Activated T-helper 2 cell treated with anti-CD3 and anti-CD28 coated beads, Interferon-gamma antibody, Interleukin-2, Interleukin-4, amounts not matched to agents 10 μg/mL and 5 μg/mL and 100 μg/mL, durations not matched to agents 14 hours and 24 hours and 36 hours (primary cell): Measurements from ENCODE around the gene MEST. TPM values are rescaled to one million over a fixed set of nuclear protein-coding genes. Genes with fewer than 3 reads are reported as not detected.
A peak's percentile ranks its signal among the peaks of the same experiment; 100 is the strongest.
"Not testable (repeated sequence)": the region's sequence is repeated elsewhere in the genome, so short reads cannot be mapped to it uniquely, and the experiment has no call there.

ENCODE experiments used
- DNase-seq: peaks from one replicate; pipeline ENCODE4 v3.0.0; 2021; ENCODE audit warnings: low spot score
- H3K27ac Mint-ChIP-seq: one replicate; pipeline ENCODE4 v1.8.0; 2021; ENCODE audit warnings: mixed read lengths
- H3K27me3 Mint-ChIP-seq: one replicate; pipeline ENCODE4 v1.8.0; 2021; ENCODE audit warnings: low read depth, mixed read lengths
- H3K36me3 Mint-ChIP-seq: one replicate; pipeline ENCODE4 v1.8.0; 2021; ENCODE audit warnings: low read depth, mixed read lengths
- H3K4me1 Mint-ChIP-seq: one replicate; pipeline ENCODE4 v1.8.0; 2021; ENCODE audit warnings: low read depth, mixed read lengths
- H3K4me3 Mint-ChIP-seq: one replicate; pipeline ENCODE4 v1.8.0; 2021; ENCODE audit warnings: low read depth, mild to moderate bottlenecking, moderate library complexity, mixed read lengths
- H3K9me3 Mint-ChIP-seq: one replicate; pipeline ENCODE4 v1.8.0; 2021; ENCODE audit warnings: mixed read lengths
- intact Hi-C: fragments of 100-400 bp; cut with micrococcal nuclease; formaldehyde crosslinking; loops from one replicate; pipeline ENCODE4 v1.15.1; 2023
- total RNA-seq: library from RNA; stranded (reverse); gene quantifications from 2 replicates; pipeline ENCODE4 v1.2.3, GENCODE V29; 2022

Gene MEST
- 3.1 and 3.6 TPM in 2 replicates for total RNA-seq

GRCh38 chr7:130491841-130492522 lies at the start of gene MEST:
MEST (plus strand) TSS chr7:130492085; CDS start chr7:130492314, 229 bp downstream.
- Mint-ChIP-seq H3K9me3 (no peaks in the 10 kb centered on the region), H3K36me3 (no peaks in the 10 kb centered on the region), H3K4me3 (peak within 1 kb of the TSS; percentile 71), H3K4me1 (peaks cover 8% of the 10 kb centered on the region), H3K27me3 (peaks cover 63% of the 10 kb centered on the region), H3K27ac (no peak within 1 kb of the TSS)
- intact Hi-C loops: loop anchor here (10.0 kb wide), 2 partner anchors 417 to 717 kb away; partner anchors contain the start of gene KLHDC10
- DNase-seq: no peak

- DNase-seq: no peak
- Mint-ChIP-seq H3K36me3 (peaks cover 11% of the 10 kb centered on the region), H3K27me3 (no peaks in the 10 kb centered on the region), H3K27ac (no peak overlapping the region), H3K9me3 (peaks cover 2% of the 10 kb centered on the region), H3K4me3 (no peak overlapping the region), H3K4me1 (peaks cover 50% of the 10 kb centered on the region)
- intact Hi-C loops: no loop called here
Observed at GRCh38 chr7:130442601-130443000, 49.3 kb upstream of the MEST start.

GRCh38 chr7:130444234-130444633 lies 47.7 kb upstream of the MEST start:
- peaks cover 13% of the 10 kb centered on the region for H3K9me3 Mint-ChIP-seq
- no peaks in the 10 kb centered on the region for H3K27me3 Mint-ChIP-seq
- peaks cover 45% of the 10 kb centered on the region for H3K4me1 Mint-ChIP-seq
- no peak for DNase-seq
- peak overlapping the region; percentile 21 for H3K27ac Mint-ChIP-seq
- H3K4me3 Mint-ChIP-seq: no peak overlapping the region
- intact Hi-C loops: no loop called here
- peaks cover 11% of the 10 kb centered on the region for H3K36me3 Mint-ChIP-seq

- H3K36me3 Mint-ChIP-seq: peaks cover 11% of the 10 kb centered on the region
- peaks cover 41% of the 10 kb centered on the region for H3K4me1 Mint-ChIP-seq
- no peak for DNase-seq
- H3K9me3 Mint-ChIP-seq: peaks cover 13% of the 10 kb centered on the region
- no peaks in the 10 kb centered on the region for H3K27me3 Mint-ChIP-seq
- intact Hi-C loops: no loop called here
- H3K27ac Mint-ChIP-seq: peak overlapping the region; percentile 21
- no peak overlapping the region for H3K4me3 Mint-ChIP-seq
Observed at GRCh38 chr7:130444751-130445407, 47.0 kb upstream of the MEST start.

GRCh38 chr7:130446259-130446658 lies 45.6 kb upstream of the MEST start:
- Mint-ChIP-seq H3K4me1 (peaks cover 38% of the 10 kb centered on the region), H3K9me3 (peaks cover 13% of the 10 kb centered on the region), H3K27ac (peak overlapping the region; percentile 35), H3K27me3 (no peaks in the 10 kb centered on the region), H3K36me3 (peaks cover 4% of the 10 kb centered on the region), H3K4me3 (no peak overlapping the region)
- DNase-seq: no peak
- intact Hi-C loops: loop anchor here (1.0 kb wide), 1 partner anchor 29 kb away; no protein-coding TSS in a partner anchor

GRCh38 chr7:130451344-130451743 lies 40.5 kb upstream of the MEST start:
- DNase-seq, H3K27ac Mint-ChIP-seq, H3K27me3 Mint-ChIP-seq, H3K4me3 Mint-ChIP-seq, intact Hi-C loops, H3K36me3 Mint-ChIP-seq: not testable (repeated sequence)
- Mint-ChIP-seq H3K4me1 (peaks cover 21% of the 10 kb centered on the region), H3K9me3 (peaks cover 13% of the 10 kb centered on the region)

GRCh38 chr7:130452951-130453350 lies 38.9 kb upstream of the MEST start:
- Mint-ChIP-seq H3K27me3 (no peaks in the 10 kb centered on the region), H3K4me3 (no peak overlapping the region), H3K27ac (no peak overlapping the region), H3K36me3 (peaks cover 4% of the 10 kb centered on the region), H3K4me1 (peaks cover 16% of the 10 kb centered on the region), H3K9me3 (peaks cover 7% of the 10 kb centered on the region)
- intact Hi-C loops: no loop called here
- DNase-seq: no peak

- DNase-seq: no peak
- Mint-ChIP-seq H3K36me3 (peaks cover 11% of the 10 kb centered on the region), H3K27me3 (no peaks in the 10 kb centered on the region), H3K27ac (no peak overlapping the region), H3K4me3 (no peak overlapping the region), H3K9me3 (peaks cover 20% of the 10 kb centered on the region), H3K4me1 (peaks cover 22% of the 10 kb centered on the region)
- intact Hi-C loops: no loop called here
Observed at GRCh38 chr7:130454959-130455358, 36.9 kb upstream of the MEST start.

GRCh38 chr7:130458257-130458656 lies 33.6 kb upstream of the MEST start:
- intact Hi-C loops: no loop called here
- Mint-ChIP-seq H3K27ac (no peak overlapping the region), H3K4me3 (no peak overlapping the region), H3K36me3 (peaks cover 11% of the 10 kb centered on the region), H3K4me1 (peaks cover 22% of the 10 kb centered on the region), H3K27me3 (no peaks in the 10 kb centered on the region), H3K9me3 (peaks cover 21% of the 10 kb centered on the region)
- no peak for DNase-seq

- Mint-ChIP-seq H3K27ac (no peak overlapping the region), H3K27me3 (peaks cover 2% of the 10 kb centered on the region)
Observed at GRCh38 chr7:130461272-130461671, 30.6 kb upstream of the MEST start.

GRCh38 chr7:130463553-130464434 lies 28.1 kb upstream of the MEST start:
- H3K27me3 Mint-ChIP-seq: peaks cover 4% of the 10 kb centered on the region

More at GRCh38 chr7:130461272-130461671, 30.6 kb upstream of the MEST start:
- H3K4me3 Mint-ChIP-seq: no peak overlapping the region
- peaks cover 25% of the 10 kb centered on the region for H3K9me3 Mint-ChIP-seq
- H3K36me3 Mint-ChIP-seq: peaks cover 11% of the 10 kb centered on the region
- H3K4me1 Mint-ChIP-seq: peaks cover 7% of the 10 kb centered on the region
- intact Hi-C loops: no loop called here
- DNase-seq: no peak

GRCh38 chr7:130468612-130469011 lies 23.3 kb upstream of the MEST start:
- Mint-ChIP-seq H3K9me3 (peaks cover 4% of the 10 kb centered on the region), H3K27me3 (peaks cover 8% of the 10 kb centered on the region), H3K4me1 (no peaks in the 10 kb centered on the region), H3K4me3 (no peak overlapping the region), H3K27ac (no peak overlapping the region), H3K36me3 (no peaks in the 10 kb centered on the region)
- no peak for DNase-seq
- intact Hi-C loops: no loop called here

More at GRCh38 chr7:130463553-130464434, 28.1 kb upstream of the MEST start:
- H3K4me3 Mint-ChIP-seq: no peak overlapping the region
- intact Hi-C loops: no loop called here
- H3K9me3 Mint-ChIP-seq: peaks cover 17% of the 10 kb centered on the region
- no peaks in the 10 kb centered on the region for H3K4me1 Mint-ChIP-seq
- peaks cover 10% of the 10 kb centered on the region for H3K36me3 Mint-ChIP-seq
- DNase-seq: no peak
- H3K27ac Mint-ChIP-seq: no peak overlapping the region
